CD14-positive monocyte (primary cell): ENCODE measurements around the gene SKA1. TPM values are rescaled to one million over a fixed set of nuclear protein-coding genes. Genes with fewer than 3 reads are reported as not detected.
"Not testable (repeated sequence)": the region's sequence is repeated elsewhere in the genome, so short reads cannot be mapped to it uniquely, and the experiment has no call there.

ENCODE experiments used
- DNase-seq, 3 donors: peaks; one replicate each; pipeline ENCODE4 v3.0.0-alpha.2; 2011 to 2022
- H2AFZ ChIP-seq: 2 replicates; pipeline ENCODE4 v1.6.0; 2012; ENCODE audit warnings: mild to moderate bottlenecking, low read depth, low read length, inconsistent platforms; ENCODE audit not compliant: insufficient read depth, poor library complexity, severe bottlenecking
- H3K27ac ChIP-seq, 2 donors: 1 replicate in 1 of 2; 2 replicates in 1 of 2; pipeline ENCODE4 v1.5.1; 2012 to 2013; ENCODE audit warnings: low read length in 2 of 2, control low read depth in 1 of 2, inconsistent platforms in 1 of 2, low read depth in 1 of 2, mild to moderate bottlenecking in 1 of 2
- H3K27me3 ChIP-seq, 2 donors: one replicate each; pipeline versions ENCODE4 v1.6.0 to v1.6.1; 2011 to 2013; ENCODE audit warnings: low read length in 2 of 2; ENCODE audit not compliant: control insufficient read depth in 2 of 2, insufficient read depth in 2 of 2
- H3K36me3 ChIP-seq, 2 donors: replicated peaks in 1 of 2; 1 replicate in 1 of 2; 2 replicates in 1 of 2; pipeline versions ENCODE4 v1.5.1 to v1.6.1; 2012 to 2013; ENCODE audit warnings: low read length in 2 of 2, control low read depth in 1 of 2, inconsistent platforms in 1 of 2, mild to moderate bottlenecking in 1 of 2; ENCODE audit not compliant: insufficient read depth in 2 of 2, control insufficient read depth in 1 of 2
- H3K4me1 ChIP-seq, 2 donors: 1 replicate in 1 of 2; 2 replicates in 1 of 2; pipeline versions ENCODE4 v1.5.1 to v1.6.1; 2012 to 2013; ENCODE audit warnings: low read length in 2 of 2, control low read depth in 1 of 2, inconsistent platforms in 1 of 2, mild to moderate bottlenecking in 1 of 2, moderate library complexity in 1 of 2; ENCODE audit not compliant: insufficient read depth in 2 of 2, control insufficient read depth in 1 of 2
- H3K4me2 ChIP-seq: replicated peaks from 2 replicates; pipeline ENCODE3; 2012; ENCODE audit warnings: low read length, moderate library complexity, mild to moderate bottlenecking; ENCODE audit not compliant: poor library complexity, severe bottlenecking; ENCODE audit errors: extremely low read depth
- H3K4me3 ChIP-seq, 3 experiments: fragments of 200-600 bp in 1 of 3; sonication (generic) in 1 of 3; replicated peaks in 1 of 3; 1 replicate in 2 of 3; 2 replicates in 1 of 3; pipeline ENCODE4 v1.5.1; 2011 to 2013; ENCODE audit warnings: low read length in 3 of 3, mild to moderate bottlenecking in 3 of 3, control low read depth in 2 of 3, low read depth in 2 of 3, inconsistent platforms in 1 of 3, moderate library complexity in 1 of 3
- H3K79me2 ChIP-seq: 2 replicates; pipeline ENCODE4 v1.6.0; 2012; ENCODE audit warnings: mild to moderate bottlenecking, control low read depth, inconsistent platforms, low read length, moderate library complexity; ENCODE audit not compliant: insufficient read depth
- H3K9ac ChIP-seq: 2 replicates; pipeline ENCODE4 v1.6.0; 2017; ENCODE audit warnings: low read length, mild to moderate bottlenecking; ENCODE audit not compliant: insufficient read depth, poor library complexity, severe bottlenecking
- H3K9me3 ChIP-seq, 2 donors: replicated peaks in 1 of 2; 1 replicate in 1 of 2; 2 replicates in 1 of 2; pipeline versions ENCODE4 v1.5.1 to v1.6.1; 2012 to 2013; ENCODE audit warnings: low read length in 2 of 2, control low read depth in 1 of 2; ENCODE audit not compliant: control insufficient read depth in 1 of 2, insufficient read depth in 1 of 2
- H4K20me1 ChIP-seq: 2 replicates; pipeline ENCODE4 v1.6.0; 2012; ENCODE audit warnings: mild to moderate bottlenecking, low read length, control low read depth, moderate library complexity; ENCODE audit not compliant: insufficient read depth
- H3K27ac Mint-ChIP-seq, 7 donors: one replicate each; pipeline ENCODE4 v1.8.0; 2020; ENCODE audit warnings: mild to moderate bottlenecking in 7 of 7, mixed read lengths in 7 of 7, moderate library complexity in 6 of 7, inconsistent platforms in 2 of 7
- H3K27me3 Mint-ChIP-seq, 3 donors: one replicate each; pipeline ENCODE4 v1.8.0; 2021 to 2022; ENCODE audit warnings: low read depth in 3 of 3, mild to moderate bottlenecking in 3 of 3, mixed read lengths in 3 of 3, moderate library complexity in 3 of 3, inconsistent platforms in 1 of 3
- H3K36me3 Mint-ChIP-seq, 2 donors: one replicate each; pipeline ENCODE4 v1.8.0; 2020; ENCODE audit warnings: mixed read lengths in 2 of 2, inconsistent platforms in 1 of 2, mild to moderate bottlenecking in 1 of 2
- H3K4me1 Mint-ChIP-seq: one replicate; pipeline ENCODE4 v1.8.0; 2020; ENCODE audit warnings: mild to moderate bottlenecking, mixed read lengths
- H3K4me3 Mint-ChIP-seq, 2 donors: one replicate each; pipeline ENCODE4 v1.8.0; 2020; ENCODE audit warnings: mild to moderate bottlenecking in 2 of 2, mixed read lengths in 2 of 2, moderate library complexity in 1 of 2
- H3K9me3 Mint-ChIP-seq, 7 donors: one replicate each; pipeline ENCODE4 v1.8.0; 2020 to 2022; ENCODE audit warnings: mixed read lengths in 7 of 7, mild to moderate bottlenecking in 6 of 7, moderate library complexity in 6 of 7, inconsistent platforms in 2 of 7
- CTCF ChIP-seq: fragments of 200-600 bp; IDR thresholded peaks from one replicate; pipeline ENCODE4 v1.8.0; 2022; ENCODE audit warnings: antibody characterized with exemption, mild to moderate bottlenecking
- WGBS: methylation state at CpG from one replicate; pipeline ENCODE4 v1.1.5; 2013; ENCODE audit warnings: missing lambda C conversion rate; ENCODE audit not compliant: insufficient coverage; 5-methylcytosine and 5-hydroxymethylcytosine counted together
- intact Hi-C, 2 donors: fragments of 100-400 bp; cut with micrococcal nuclease; formaldehyde crosslinking; loops; one replicate each; pipeline versions ENCODE4 v1.15.0 to v1.15.1; 2023
- polyA plus RNA-seq, 3 donors: library from polyadenylated mRNA; depleted of rRNA in 1 of 3; unstranded in 2 of 3; stranded (reverse) in 1 of 3; fragments of 300-500 nt in 2 of 3; fragments of >200 nt in 1 of 3; fragmentation: Illumina TruSeq in 2 of 3; gene quantifications; 1 replicate in 2 of 3; 2 replicates in 1 of 3; pipeline ENCODE4 v1.2.3, GENCODE V29; 2012 to 2021

Gene SKA1
- polyA plus RNA-seq, 3 donors = 0.17 TPM; not detected in 2

- peaks cover 15 to 21% (median 20%) of the 10 kb centered on the region in 3 donors for H3K27me3 Mint-ChIP-seq
- no peaks in the 10 kb centered on the region for H3K36me3 ChIP-seq
- TF ChIP-seq CTCF = no peak
- H3K79me2 ChIP-seq = no peaks in the 10 kb centered on the region
- no peak overlapping the region for H3K4me3 Mint-ChIP-seq
- H3K4me1 Mint-ChIP-seq = no peaks in the 10 kb centered on the region
- no peaks in the 10 kb centered on the region for H4K20me1 ChIP-seq
- H3K27ac ChIP-seq = no peak overlapping the region
- H3K9me3 Mint-ChIP-seq = peaks cover 0 to 3% (median 0%) of the 10 kb centered on the region in 7 donors
- no peaks in the 10 kb centered on the region for H3K4me1 ChIP-seq
- H3K4me2 ChIP-seq = no peak overlapping the region
- H3K27me3 ChIP-seq = peaks cover 8% of the 10 kb centered on the region in 2 donors
- DNase-seq = no peak
- H2AFZ ChIP-seq = no peak overlapping the region
- intact Hi-C loops = no loop called here
- no peak overlapping the region for H3K9ac ChIP-seq
- H3K36me3 Mint-ChIP-seq = no peaks in the 10 kb centered on the region
- no peaks in the 10 kb centered on the region for H3K9me3 ChIP-seq
- H3K27ac Mint-ChIP-seq = no peak overlapping the region
- no peak overlapping the region for H3K4me3 ChIP-seq
- 77% methylated on average over 2 of the region's 4 CpGs for WGBS
These were observed 35.2 kb downstream of the SKA1 start for GRCh38 chr18:50410008-50410407.

- Mint-ChIP-seq H3K9me3 (peaks cover 0 to 5% (median 0%) of the 10 kb centered on the region in 7 donors), H3K36me3 (no peaks in the 10 kb centered on the region), H3K27me3 (peaks cover 16 to 18% (median 17%) of the 10 kb centered on the region in 3 donors), H3K27ac (no peak overlapping the region), H3K4me1 (no peaks in the 10 kb centered on the region), H3K4me3 (no peak overlapping the region)
- no peaks in the 10 kb centered on the region for H3K36me3 ChIP-seq
- no peaks in the 10 kb centered on the region for H3K4me1 ChIP-seq
- H2AFZ ChIP-seq = no peak overlapping the region
- no peak overlapping the region for H3K4me2 ChIP-seq
- H4K20me1 ChIP-seq = no peaks in the 10 kb centered on the region
- H3K4me3 ChIP-seq = no peak overlapping the region
- intact Hi-C loops = no loop called here
- no CpG with 5 or more reads among the region's 1 CpG for WGBS
- H3K9ac ChIP-seq = no peak overlapping the region
- no peaks in the 10 kb centered on the region for H3K79me2 ChIP-seq
- DNase-seq = no peak
- no peak for TF ChIP-seq CTCF
- no peaks in the 10 kb centered on the region for H3K9me3 ChIP-seq
- no peak overlapping the region for H3K27ac ChIP-seq
- H3K27me3 ChIP-seq = peaks cover 6 to 8% of the 10 kb centered on the region in 2 donors
These were observed 36.0 kb downstream of the SKA1 start for GRCh38 chr18:50410894-50411293.

GRCh38 chr18:50416832-50417231 lies 42.0 kb downstream of the SKA1 start:
- H3K4me3 Mint-ChIP-seq, H3K4me1 Mint-ChIP-seq, H3K27me3 Mint-ChIP-seq, H3K9ac ChIP-seq, H3K36me3 ChIP-seq, H3K27me3 ChIP-seq, H3K4me2 ChIP-seq, H2AFZ ChIP-seq, H3K36me3 Mint-ChIP-seq, H3K4me1 ChIP-seq, H3K27ac Mint-ChIP-seq, H4K20me1 ChIP-seq, H3K27ac ChIP-seq, H3K79me2 ChIP-seq, H3K4me3 ChIP-seq, intact Hi-C loops, DNase-seq: not testable (repeated sequence)
- no CpG with 5 or more reads among the region's 3 CpGs for WGBS
- peaks cover 8 to 18% of the 10 kb centered on the region in 2 donors for H3K9me3 ChIP-seq
- peaks cover 12 to 34% (median 16%) of the 10 kb centered on the region in 7 donors for H3K9me3 Mint-ChIP-seq
